Activated CD8-positive, alpha-beta memory T cell treated with anti-CD3 and anti-CD28 coated beads, Interleukin-2, amount 50 U/mL, for 1 hour (primary cell): ENCODE data around the gene RAMP3.
"Not testable (repeated sequence)": the region's sequence is repeated elsewhere in the genome, so short reads cannot be mapped to it uniquely, and the experiment has no call there.

Experiments used
- DNase-seq: peaks from one replicate; pipeline ENCODE4 v3.0.0-alpha.2; 2020; ENCODE audit errors: extremely low read depth

Gene RAMP3

GRCh38 chr7:45196374-45196773 lies 38.8 kb downstream of the RAMP3 start:
- no peak for DNase-seq

DNA sequence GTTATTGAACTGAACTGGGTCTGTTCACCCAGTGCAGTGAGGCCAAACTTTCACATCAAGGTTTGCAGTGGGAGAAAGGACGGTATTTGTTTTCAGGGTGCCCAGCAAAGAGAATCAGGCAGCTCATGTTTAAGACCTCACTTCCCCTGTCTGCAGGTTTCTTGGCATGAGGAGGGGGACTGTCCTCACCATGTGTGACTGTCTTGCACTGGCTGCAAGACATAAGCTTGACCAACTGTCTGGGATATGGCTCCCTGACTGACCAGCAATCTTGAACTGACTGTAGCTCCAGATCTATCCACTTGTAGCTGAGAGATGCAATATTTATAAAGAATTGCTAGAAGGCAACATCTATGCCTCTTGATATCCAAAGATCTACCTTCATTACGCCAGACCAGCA lies 39.9 kb downstream of the RAMP3 start:
- no peak for DNase-seq

GRCh38 chr7:45198986-45199385 lies 41.4 kb downstream of the RAMP3 start:
- no peak for DNase-seq

DNA sequence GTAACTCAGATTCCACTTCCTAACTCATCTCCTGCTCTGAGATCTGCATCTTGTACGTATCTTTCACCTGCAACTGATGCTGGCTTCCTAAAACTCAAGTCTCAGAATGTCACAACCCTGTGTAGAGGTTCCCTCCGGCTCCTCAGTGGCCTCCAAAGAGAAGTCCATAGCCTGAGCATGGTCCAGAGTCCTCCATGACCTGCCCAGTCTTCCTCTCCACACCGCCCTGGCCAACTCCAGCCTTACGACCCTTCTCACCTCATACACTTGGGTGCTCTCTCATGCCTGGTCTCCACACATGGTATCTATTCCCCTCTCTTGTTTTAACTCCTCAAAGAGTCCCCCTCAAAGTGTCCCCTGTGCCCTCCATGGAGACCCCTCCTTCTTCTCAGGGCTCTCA lies 41.9 kb downstream of the RAMP3 start:
- no peak for DNase-seq

DNA sequence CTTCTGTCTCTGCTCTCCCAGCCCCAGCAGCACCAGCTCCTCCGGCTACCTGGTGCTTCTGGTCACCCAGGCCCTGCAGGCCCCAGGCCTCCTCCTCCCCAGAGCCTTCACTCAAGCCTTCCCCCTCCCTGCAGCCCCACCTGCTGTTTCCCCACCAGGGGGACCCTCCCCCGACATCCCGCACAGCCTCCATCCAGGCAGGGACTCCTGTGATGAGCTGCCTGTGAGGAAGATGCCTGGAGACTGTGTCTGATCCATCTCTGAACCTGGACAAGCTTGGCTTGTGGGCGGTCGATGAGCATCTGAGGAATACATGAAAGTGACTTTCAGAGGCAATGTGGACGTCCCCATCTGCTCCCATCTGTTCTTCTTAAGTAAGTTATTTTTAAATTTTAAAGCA lies 45.0 kb downstream of the RAMP3 start:
- no peak for DNase-seq

- no peak for DNase-seq
Observed at GRCh38 chr7:45203036-45203435, 45.4 kb downstream of the RAMP3 start.

DNA sequence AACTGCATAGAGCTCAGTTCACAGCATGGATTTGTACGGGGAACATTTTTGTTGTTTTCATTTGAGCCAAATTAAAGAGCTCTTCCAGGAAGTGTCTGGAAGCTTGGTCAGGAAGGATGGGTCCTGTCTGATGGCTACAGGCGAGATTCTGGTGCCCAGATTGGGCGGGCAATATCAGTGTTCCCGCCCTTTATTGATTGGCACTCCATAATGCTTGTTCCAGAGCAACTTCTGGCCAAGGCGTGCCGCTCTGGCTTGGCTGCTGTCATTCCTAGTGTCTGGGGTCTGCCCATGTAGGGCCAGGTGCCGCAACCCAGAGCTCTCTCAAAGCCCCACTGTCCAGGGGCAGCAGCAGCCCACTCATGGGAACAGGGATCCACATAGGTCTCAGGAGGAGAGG lies 45.9 kb downstream of the RAMP3 start:
- no peak for DNase-seq

DNA sequence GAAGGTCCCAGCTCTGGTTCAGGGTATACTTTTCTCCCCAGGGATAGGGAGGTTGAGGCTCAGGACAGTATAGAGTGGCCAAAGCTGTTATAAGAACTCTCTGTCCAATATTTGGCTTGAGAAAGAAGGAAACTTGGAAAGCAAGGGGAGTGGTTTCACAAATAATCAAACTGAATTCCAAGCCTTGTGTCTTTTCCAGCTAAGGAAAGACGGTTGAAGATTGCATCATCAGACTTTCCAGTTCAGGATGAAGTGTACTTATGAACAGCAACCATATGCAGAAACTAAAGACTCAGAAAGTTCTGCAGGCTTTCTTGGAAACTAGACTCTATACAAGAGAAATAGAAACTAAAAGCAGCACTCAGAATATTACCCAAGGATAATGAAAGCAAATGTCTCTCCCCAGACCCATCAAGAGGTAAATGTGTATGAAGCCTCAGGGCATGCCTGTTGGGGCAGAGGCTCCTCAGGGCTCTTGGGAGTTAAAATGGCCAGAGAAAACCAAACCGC lies 46.4 kb downstream of the RAMP3 start:
- no peak for DNase-seq

- DNase-seq = not testable (repeated sequence)
Observed at GRCh38 chr7:45206266-45206665, 48.7 kb downstream of the RAMP3 start.

GRCh38 chr7:45209909-45210308 lies 52.3 kb downstream of the RAMP3 start:
- not testable (repeated sequence) for DNase-seq

- no peak for DNase-seq
Observed at GRCh38 chr7:45211066-45211465, 53.5 kb downstream of the RAMP3 start.

DNA sequence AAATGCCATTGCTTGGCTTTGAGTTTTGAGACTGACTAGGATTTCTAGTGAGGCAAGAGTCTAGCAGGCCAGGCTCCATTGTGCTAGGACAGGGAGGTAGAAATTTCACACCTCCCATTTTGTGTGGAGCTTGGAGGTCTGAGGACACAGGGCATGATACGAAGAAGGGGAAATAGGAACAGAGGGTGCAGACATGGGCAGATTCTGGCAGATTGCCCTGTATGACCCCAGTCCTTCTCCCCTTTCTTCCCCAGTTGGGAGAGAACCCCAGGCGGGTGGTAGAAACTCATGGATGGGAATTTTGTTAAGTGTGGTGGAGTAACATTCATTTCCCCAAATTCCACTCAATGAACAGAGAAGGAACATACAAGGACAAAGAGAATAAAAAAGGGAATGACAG lies 54.4 kb downstream of the RAMP3 start:
- no peak for DNase-seq

DNA sequence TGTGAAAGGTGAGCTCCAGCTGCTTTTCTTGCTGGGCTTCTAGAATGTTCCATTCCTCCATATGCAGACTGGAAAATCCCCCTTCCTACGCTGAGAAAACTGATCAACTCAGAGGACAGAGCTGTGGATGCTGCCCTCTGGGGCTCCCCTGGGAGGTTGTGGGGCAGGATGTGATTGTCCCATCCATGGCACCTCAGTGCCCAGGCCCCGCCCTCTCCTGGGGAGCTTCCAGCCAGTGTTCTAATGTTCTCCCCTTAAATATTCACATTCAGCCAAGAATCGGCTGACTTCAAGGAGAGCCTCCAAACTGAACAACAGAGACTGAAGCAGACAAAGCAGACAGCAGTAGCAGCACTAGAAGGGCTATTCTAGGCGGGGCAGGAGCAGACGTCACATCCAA lies 55.0 kb downstream of the RAMP3 start:
- no peak for DNase-seq

- DNase-seq = no peak
Observed at GRCh38 chr7:45215601-45216062, 58.0 kb downstream of the RAMP3 start.

DNA sequence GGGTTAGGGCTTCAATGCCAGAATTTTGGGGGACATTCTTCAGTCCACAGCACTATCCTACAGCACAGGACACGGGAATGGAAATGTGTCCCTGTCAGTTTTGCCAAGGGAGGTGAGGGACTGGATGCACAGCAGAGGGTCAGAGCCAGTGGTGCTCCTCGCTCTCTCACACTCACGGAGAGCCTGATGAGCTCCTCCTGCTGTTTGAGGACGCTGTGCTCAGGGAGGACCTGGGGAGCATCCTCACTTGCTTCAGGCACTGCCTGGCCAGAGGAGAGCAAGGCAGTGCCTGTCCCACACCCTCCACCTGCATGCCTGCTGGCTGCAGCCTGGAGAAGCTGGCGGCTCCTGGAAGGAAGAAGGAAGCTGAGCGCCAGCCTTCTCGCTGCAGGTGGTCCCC lies 58.6 kb downstream of the RAMP3 start:
- DNase-seq = no peak

DNA sequence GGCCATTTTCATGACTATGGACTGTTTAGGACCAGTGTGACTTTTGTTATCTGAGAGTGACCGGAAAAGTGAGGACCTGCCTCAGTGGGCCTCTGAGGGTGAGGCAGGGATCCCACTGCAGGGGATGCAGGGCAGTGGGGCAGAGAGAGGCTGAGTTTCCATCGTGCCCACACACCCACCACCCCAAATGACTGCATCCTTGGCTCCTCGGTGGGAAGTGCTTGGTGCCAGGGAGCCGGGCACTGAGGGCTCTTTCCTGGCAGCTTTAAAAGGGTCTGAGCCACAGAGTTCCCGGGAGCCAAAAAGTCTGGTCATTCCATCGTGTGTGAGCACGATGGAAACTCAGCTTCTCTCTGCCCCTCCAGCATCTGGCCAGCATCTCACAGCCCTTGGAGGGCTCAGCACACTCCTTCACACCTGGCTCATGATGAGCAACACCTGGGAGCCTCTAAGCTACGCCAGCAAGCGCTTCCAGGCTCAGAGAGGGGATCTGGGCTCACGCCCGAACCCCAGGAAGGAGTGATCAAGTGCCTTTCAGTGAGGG lies 59.1 kb downstream of the RAMP3 start:
- no peak for DNase-seq

DNA sequence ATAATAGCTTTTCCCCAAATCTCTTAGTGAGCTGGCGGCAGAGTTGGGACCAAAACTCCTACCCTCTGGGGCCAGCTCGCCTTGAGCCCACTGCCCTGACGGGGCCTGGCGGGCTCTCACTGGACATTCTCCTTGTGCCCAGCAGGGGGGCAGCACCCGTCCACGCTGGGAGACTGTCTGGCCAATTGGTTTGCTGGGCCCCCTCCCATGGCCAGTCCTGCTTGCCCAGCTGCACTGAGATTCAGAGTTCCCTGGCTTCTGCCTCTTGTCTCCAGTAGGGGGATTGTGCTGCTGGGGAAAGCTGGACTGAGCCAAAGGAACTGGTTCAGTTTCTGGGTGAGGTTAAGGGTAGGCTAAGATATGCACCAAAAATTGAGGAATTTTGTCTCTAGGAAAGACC lies 59.8 kb downstream of the RAMP3 start:
- no peak for DNase-seq

GRCh38 chr7:45219130-45219529 lies 61.5 kb downstream of the RAMP3 start:
- DNase-seq = no peak

DNA sequence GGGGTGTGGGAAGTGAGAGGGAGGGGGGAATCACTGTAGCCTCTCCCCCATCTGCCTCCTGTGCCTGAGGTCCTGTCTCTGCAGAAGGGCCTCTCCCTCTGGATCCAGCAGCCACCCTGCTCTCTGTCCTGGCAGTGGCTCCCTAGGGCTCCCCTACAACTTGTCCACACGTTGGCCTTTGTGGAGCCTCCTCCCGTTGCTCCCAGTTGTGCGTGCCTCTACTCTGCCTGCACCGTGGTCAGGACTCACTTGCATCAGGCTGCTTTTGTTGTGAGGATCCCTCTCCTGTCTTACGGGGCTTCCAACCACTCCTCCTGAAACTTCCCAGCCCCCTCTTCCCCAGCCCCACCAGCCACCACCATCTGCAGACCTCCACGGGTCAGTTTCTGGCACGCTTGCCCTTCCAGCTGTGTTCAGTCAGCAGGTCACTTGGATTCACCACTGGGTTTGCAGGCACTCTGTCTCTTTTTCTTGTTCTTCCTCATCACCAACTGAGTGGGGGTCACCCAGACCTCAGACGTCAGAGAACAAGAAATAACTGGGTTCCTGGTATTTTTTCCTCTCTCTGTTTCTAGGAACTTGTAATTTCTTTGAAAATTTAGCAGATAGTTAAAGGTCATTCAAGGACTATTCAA lies 62.3 kb downstream of the RAMP3 start:
- DNase-seq = no peak

- no peak for DNase-seq
Observed at GRCh38 chr7:45220846-45221618, 63.4 kb downstream of the RAMP3 start.

DNA sequence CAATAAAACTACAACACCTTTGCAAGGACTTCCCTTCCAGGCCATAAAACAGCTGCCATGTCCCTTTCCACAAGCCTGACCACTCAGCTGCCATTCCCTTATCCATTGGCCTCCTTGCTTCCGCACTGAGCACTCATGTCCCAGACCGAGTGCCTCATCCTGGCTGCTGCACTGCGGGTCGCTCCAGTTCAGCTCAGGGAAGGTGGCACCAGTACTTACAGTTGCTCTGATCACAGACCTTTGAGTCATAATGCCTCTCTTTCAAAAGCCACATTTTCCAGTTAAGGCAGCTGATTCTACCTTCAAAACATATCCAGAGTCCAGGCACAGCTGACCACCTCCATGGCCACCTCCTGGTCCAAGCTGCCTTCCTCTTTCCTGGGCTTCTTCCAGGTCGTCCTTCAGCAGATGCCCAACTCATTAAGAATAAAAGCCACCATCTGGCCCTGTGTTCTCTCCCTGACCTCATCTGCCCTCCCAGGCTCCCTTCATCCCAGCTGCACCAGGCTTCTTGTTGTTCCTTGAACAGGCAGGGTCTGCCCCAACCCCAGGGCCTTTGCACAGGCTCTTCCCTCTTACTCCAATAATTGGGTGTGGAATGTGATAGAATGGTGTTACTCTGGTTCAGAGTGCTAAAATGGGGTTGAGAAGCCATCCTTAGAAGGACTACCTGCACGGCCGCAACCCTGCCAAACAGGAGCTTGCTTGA lies 64.5 kb downstream of the RAMP3 start:
- no peak for DNase-seq

DNA sequence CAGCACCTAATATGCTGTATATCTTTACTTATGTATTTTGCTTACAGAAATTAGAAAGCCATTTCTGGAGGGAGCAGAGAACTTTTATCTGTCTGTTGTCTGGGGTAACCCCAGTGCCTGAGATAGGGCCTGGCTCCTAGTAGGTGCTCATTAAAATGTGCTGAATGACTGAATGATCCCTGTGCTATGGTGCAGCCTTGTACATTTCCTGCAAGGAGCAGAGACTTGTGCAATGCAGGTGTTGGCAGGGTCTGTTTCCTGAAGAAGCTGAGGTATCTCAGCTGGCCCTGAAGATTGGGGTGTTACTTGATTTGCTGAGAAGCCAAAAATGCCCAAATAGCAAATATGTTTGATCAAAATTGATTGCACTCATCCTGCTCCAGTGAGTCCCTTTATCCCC lies 65.5 kb downstream of the RAMP3 start:
- no peak for DNase-seq
